T-helper 2 cell (primary cell): ENCODE data around the gene TPRKB.
"Not testable (repeated sequence)": the region's sequence is repeated elsewhere in the genome, so short reads cannot be mapped to it uniquely, and the experiment has no call there.

ENCODE experiments used
- DNase-seq, 5 experiments: peaks; one replicate each; pipeline versions ENCODE4 v3.0.0 to v3.0.0-alpha.2; 2012 to 2022

The TPRKB gene

DNA sequence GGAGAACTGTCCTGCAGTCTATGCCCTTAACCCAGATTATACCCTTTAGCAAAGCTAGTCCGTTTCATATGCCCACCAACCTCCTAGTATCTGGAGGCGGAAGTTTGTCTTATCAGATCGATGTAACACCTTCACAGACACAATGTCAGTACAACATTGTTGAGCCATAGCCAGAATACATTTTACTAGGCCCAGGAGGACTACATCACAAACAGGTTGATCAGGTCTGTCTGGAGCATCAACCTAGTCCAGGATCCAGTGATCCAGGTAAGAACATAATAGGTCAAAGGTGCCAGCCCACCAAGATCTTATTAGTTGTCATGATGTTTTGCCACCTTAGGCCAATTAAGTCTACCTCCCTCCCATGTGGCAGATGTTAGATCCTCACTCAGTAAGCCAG is 2.0 kb upstream of the TPRKB start:
- no peak for DNase-seq

DNA sequence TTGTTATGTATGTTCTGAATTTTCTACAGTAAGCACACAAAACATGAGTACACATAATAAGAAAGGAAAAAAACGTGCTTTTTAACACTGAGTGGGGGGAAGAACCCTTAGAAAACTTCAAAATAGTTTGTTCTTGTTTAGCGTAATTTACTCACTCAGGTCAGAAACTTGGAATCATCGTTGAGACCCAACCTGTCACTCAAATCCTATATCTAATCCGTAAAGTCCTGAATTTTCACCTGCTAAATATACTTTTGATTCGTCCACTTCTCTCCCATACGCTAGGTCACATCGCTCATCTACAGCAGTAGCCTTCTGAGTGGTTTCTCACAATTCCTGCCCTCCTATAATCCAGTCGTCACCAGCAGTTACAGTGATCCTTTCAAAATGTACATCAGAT is 767 bp downstream of the TPRKB start:
- DNase-seq = no peak

- DNase-seq = no peak
These were observed 6.3 kb downstream of the TPRKB start for GRCh38 chr2:73730810-73731209.

DNA sequence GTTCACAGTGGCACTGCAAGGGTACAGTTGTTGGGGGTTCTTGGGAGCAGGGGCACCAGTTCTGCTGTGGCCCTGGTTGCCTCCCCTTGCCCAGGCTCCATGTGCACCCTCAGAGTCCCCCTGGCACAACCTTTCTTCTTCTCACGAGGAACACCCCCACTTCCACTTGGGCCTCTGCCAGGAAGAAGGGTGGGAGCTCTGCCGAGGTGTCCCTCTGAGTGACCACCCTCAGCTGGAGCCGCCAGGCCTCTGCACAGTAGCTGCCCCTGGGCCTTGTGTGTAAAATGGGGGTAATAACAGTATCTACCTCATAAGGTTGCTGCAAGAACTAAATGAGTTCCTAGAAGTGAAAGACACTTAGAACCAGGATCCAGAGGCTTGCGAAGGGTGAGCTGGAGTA is 8.4 kb downstream of the TPRKB start:
- no peak for DNase-seq

DNA sequence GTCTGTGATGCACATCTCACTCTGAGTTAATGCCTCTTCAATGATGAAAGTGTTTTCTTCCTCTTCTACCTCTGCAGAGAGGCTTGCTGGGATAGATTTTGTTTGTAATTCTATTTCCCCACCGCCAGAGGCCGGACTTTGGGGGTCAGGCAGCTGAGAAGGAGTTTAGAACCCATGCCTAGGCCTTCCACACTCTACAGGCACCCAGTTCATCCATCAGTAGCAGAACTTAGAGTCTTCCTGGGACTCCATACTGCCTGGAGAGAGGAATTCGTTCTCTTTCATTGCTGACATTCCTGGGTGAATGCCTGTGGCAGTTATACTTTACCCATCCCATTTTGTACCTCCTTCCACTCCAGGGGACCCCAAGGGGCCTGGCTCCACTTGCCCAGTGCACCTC is 9.1 kb downstream of the TPRKB start:
- DNase-seq = no peak

- not testable (repeated sequence) for DNase-seq
These were observed 10.5 kb downstream of the TPRKB start for GRCh38 chr2:73726657-73727056.

DNA sequence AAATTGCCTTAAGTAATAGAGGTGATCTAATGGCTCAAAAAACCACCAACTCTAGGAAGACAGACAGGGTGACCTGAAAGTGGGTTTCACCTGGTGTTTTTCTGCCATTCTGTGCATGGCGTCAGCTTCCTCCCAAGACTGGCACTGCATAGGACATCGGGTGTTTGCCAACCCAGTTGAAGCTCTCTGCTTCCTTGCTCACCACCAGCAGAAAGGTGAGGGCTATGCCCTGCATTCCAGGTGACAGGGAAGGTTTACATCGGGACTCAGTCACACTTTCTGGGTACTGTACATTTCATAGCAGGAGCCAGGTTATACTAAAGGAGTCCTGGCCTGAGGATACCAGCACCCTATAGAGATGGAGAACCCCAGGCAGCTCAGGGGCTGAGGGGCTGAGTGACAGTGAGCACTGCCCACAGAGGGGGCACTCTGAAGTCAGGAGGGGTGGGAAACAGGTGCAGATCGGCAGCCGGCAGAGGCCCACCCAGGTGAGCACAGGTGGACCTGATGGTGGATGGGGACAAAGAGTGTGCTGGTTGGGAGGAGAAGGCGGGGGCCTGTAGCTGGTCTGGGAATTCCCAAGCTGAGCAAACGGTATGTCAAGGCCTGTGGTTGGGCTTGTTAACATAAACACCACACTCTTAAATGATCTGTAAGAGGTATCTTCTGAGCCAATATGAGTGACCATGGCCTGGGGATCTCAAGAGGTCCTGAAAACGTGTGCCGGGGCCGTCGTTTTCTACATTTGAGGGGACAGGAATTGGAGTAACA is 18.1 kb downstream of the TPRKB start:
- no peak for DNase-seq

DNA sequence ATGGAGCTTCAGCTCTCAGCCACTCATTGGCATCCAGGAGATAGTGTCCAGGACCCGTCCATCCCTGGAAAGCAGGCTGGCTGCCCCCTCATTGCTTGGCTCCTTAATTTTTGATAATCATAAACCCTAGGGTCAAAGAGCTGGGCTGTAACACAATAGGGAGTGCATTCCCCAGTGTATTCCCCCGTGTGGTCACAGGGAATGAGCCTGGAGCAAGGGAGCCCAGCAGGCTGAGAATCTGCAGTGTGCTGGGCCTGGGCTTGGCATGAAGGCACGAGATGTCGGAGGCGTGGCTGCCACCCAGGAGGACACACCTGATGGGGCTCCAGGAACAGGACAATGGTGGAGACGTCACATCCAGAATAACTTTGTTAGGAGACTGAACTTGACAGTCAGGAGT is 18.7 kb downstream of the TPRKB start:
- no peak for DNase-seq

DNA sequence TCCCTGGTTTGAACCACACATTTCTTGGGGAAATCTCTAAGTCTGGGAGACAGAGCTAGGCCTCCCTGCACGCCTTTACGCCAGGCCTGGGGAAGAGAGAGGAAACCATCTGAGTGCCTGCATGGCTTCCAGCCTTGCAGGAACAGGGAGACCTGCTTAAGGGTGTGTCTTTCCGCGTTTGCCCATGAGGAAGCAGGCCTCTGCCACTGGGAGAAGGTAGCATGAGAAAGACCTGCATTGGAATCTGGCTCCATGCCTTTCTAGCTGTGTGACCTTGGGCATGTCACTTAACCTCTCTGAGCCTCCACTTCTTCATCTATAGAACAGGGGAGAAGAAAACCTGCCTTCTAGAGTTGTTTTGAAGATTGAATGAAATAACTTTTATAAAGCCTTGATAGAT is 19.4 kb downstream of the TPRKB start:
- not testable (repeated sequence) for DNase-seq

- DNase-seq = no peak
These were observed 19.9 kb downstream of the TPRKB start for GRCh38 chr2:73717251-73717606.

GRCh38 chr2:73716543-73717250 is 20.4 kb downstream of the TPRKB start:
- no peak for DNase-seq

- DNase-seq = no peak
These were observed 23.1 kb downstream of the TPRKB start for GRCh38 chr2:73714091-73714490.

GRCh38 chr2:73708527-73708926 is 28.6 kb downstream of the TPRKB start:
- DNase-seq = no peak

DNA sequence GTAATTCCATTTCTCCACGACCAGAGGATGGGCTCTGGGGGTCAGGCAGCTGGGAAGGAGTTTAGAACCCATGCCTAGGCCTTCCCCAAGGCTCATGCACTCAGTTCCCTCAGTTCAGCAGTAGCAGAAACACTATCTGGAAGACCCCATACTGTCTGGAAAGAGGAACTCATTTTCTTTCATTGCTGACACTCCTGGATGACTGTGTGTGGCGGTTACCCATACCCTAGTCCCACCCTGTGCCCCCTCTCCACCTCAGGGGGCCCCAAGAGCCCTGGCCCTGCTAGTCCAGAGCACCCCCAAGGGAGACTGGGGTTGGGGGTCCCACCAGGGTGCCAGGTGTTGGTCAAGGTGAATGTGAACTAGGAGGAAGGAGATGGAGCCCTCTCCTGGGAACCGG is 29.5 kb downstream of the TPRKB start:
- no peak for DNase-seq

DNA sequence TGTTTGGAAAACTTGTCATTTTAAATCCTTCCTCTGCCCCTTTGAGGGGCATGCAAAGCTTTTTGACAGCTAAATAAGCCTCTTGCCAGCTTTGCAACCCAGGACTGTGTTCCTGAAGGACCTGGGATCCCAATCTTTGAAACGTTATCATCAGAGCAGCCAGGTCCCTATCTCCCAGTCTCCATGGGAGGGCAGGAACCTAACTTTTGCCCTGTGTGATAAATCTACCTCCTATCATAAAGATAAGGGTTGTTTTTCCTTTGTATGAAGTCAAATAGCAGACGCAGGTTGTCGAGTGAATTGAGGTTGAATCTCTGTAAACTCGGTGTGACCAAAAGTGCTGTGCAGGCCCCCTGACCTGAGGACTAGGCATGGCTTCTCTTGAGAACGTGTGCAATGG is 30.1 kb downstream of the TPRKB start:
- DNase-seq = no peak

DNA sequence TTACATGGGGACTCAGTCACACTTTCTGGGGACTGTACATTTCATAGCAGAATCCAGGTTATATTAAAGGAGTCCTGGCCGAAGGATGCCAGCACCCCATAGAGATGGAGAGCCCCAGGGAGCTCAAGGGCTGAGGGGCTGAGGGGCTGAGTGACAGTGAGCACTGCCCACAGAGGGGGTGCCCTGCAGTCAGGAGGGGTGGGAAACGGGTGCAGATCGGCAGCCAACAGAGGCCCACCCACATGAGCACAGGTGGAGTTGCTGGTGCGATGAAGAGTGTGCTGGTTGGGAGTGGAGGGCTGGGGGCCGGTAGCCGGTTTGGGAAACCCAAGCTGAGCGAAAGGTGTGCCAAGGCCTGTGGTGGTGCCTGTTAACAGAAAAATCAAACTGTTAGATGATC is 32.1 kb downstream of the TPRKB start:
- no peak for DNase-seq

DNA sequence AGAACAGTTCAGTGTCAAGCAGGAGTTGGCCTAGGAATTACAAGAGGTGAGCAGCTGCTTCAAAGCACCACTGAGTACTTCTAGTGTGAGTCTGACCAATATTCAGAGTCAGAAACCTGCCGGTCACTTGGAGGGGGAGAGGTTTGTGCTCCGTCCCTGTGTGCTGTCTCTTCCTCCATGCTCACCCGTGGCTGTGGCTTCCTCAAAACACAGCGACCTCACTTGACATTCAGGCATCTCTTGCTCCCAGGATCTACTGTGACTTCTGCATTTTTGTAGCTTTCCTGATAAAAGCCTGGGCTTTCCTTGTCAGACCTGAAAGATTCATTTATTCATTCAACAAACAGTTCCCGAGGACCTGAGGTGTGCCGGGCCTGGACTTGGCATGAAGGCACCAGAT is 32.9 kb downstream of the TPRKB start:
- no peak for DNase-seq

DNA sequence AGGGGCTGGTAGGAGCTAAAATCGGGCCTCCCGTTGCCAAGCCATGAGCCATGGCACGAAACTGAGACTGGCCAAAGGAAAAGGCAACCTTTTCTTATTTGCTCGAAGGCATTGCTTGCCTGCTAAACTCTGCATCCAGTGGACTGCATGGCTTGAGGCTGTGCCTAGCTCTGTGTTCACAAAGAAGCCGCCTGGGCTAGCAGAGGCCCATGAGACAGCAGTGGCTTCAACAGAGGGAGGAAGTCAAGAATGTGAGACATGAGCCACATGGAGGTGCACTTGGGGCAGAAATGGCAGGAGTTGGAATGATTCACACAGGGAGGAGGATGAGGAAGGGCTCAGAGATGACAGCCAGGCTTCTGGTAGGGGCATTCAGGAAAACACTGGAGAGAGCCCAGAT is 33.5 kb downstream of the TPRKB start:
- DNase-seq = no peak

GRCh38 chr2:73702852-73703493 is 34.2 kb downstream of the TPRKB start:
- not testable (repeated sequence) for DNase-seq

GRCh38 chr2:73701968-73702665 is 35.0 kb downstream of the TPRKB start:
- DNase-seq = no peak

DNA sequence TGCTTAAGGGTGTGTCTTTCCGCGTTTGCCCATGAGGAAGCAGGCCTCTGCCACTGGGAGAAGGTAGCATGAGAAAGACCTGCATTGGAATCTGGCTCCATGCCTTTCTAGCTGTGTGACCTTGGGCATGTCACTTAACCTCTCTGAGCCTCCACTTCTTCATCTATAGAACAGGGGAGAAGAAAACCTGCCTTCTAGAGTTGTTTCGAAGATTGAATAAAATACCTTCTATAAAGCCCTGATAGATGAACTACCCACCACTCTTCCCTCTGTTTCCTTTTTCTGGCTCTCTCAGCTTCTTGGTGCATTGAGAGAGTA is 35.7 kb downstream of the TPRKB start:
- DNase-seq = not testable (repeated sequence)

DNA sequence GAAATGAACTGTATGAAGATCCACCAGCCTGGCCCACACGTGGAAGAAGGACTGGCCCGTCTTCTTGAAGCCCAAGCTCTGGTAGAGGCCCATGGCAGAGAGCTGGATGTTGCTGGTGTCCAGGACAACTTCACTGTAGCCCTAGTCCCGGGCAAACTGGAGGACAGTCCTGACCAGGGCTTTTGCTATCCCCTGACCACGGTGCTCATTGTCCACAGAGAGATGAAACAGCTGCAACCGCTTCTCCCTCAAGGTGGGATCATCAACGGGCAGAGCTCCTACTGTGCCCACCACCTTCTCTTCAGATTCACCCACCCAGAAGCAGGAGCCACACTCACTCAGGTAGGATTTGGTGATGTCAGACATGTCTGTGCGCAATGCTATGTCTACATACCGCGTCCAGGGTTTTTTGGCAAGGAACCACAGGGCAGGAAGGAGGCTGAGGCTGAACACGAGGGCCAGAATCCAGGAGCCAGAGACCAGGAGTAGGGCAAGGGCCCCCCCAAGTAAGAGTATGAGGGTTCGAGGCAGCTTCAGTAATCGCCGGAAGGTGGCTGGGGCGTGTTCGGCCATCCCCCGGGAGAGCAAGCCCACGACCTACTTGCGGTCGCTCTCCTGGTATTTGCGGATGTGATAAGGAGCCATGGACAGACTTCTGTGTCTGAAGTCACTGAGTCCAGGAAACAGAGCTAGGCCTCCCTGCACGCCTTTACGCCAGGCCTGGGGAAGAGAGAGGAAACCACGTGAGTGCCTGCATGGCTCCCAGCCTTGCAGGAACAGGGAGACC is 36.3 kb downstream of the TPRKB start:
- no peak for DNase-seq

DNA sequence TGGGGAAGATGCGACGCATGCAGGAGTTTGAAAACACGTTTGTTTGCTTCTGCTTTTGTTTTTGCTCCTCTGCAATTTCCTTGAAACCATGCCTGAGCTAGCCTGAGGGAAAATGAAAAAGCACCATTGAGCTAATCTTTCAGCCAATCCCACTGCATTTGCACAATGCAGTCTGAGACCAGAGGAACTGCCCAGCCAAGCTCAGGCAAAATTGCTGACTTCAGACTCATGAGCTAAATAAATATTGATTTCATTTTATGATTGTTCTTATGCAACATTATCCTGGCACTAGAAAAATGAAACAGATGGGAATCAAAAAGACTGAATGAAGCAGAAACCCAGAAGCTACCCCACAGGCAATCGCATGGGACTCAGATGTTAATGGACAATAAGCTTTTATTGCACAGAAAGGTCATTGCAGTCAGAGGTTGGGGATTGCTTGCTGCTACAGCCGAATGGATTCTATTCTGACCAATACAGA is 37.0 kb downstream of the TPRKB start:
- no peak for DNase-seq
